Kidney (tissue), 14 donors: ENCODE results near the gene PHF21B. TPM values are rescaled to one million over a fixed set of nuclear protein-coding genes. Genes with fewer than 3 reads are reported as not detected.
"Not testable (repeated sequence)": the region's sequence is repeated elsewhere in the genome, so short reads cannot be mapped to it uniquely, and the experiment has no call there.

Experiments used
- DNase-seq, 5 donors: peaks; one replicate each; pipeline ENCODE4 v3.0.0-alpha.2; 2013 to 2020
- FAIRE-seq: peaks from 2 replicates; lab custom pipeline; 2012; peaks lifted over from hg19 to GRCh38; lab: Jason Lieb, UNC
- H3K27ac ChIP-seq, 2 donors: one replicate each; pipeline ENCODE4 v1.7.0; 2013; ENCODE audit warnings: low read depth in 2 of 2, low read length in 2 of 2, inconsistent platforms in 1 of 2
- H3K27me3 ChIP-seq: one replicate; pipeline ENCODE4 v1.7.1; 2013; ENCODE audit warnings: low read length, inconsistent platforms; ENCODE audit not compliant: control insufficient read depth, insufficient read depth
- H3K36me3 ChIP-seq, 3 donors: one replicate each; pipeline versions ENCODE4 v1.7.0 to v1.7.1; 2013; ENCODE audit warnings: low read length in 3 of 3, control low read depth in 1 of 3, inconsistent platforms in 1 of 3; ENCODE audit not compliant: insufficient read depth in 3 of 3, control insufficient read depth in 2 of 3
- H3K4me1 ChIP-seq, 3 donors: one replicate each; pipeline versions ENCODE4 v1.7.0 to v1.7.1; 2013; ENCODE audit warnings: low read length in 3 of 3, inconsistent platforms in 1 of 3, low read depth in 1 of 3; ENCODE audit not compliant: control insufficient read depth in 2 of 3, insufficient read depth in 2 of 3
- H3K4me3 ChIP-seq, 3 donors: one replicate each; pipeline versions ENCODE4 v1.7.0 to v1.8.1; 2013; ENCODE audit warnings: low read length in 3 of 3, control low read depth in 1 of 3, inconsistent platforms in 1 of 3
- H3K9ac ChIP-seq, 3 donors: one replicate each; pipeline versions ENCODE4 v1.7.0 to v1.7.1; 2013; ENCODE audit warnings: low read length in 3 of 3, control low read depth in 1 of 3, inconsistent platforms in 1 of 3
- H3K9me3 ChIP-seq, 3 donors: one replicate each; pipeline versions ENCODE4 v1.7.0 to v1.7.1; 2013; ENCODE audit warnings: low read length in 3 of 3, control low read depth in 1 of 3, inconsistent platforms in 1 of 3; ENCODE audit not compliant: control insufficient read depth in 2 of 3, insufficient read depth in 1 of 3
- CTCF ChIP-seq: IDR thresholded peaks from 3 replicates; pipeline ENCODE4 v1.5.1; 2012; ENCODE audit warnings: mild to moderate bottlenecking, moderate library complexity, borderline replicate concordance; ENCODE audit not compliant: insufficient read depth; ENCODE audit errors: extremely low read depth
- intact Hi-C: fragments of 100-400 bp; cut with DNase I; formaldehyde crosslinking; loops from one replicate; pipeline ENCODE4 v1.11.1; 2022
- polyA plus RNA-seq: library from polyadenylated mRNA; stranded (reverse); fragments of 350-450 nt; fragmentation: Illumina TruSeq; extraction: RNeasy Lipid Tissue Mini Kit (QIAGEN cat#74804); gene quantifications from one replicate; pipeline ENCODE4 v1.2.3, GENCODE V29; 2014; ENCODE audit warnings: low read depth, low replicate concordance; ENCODE audit not compliant: insufficient read depth
- total RNA-seq: library from RNA; stranded (reverse); fragmentation: NEBNext Ultra II Directional; extraction: Animal tissue kit (Norgen Biotek cat#: 25700); gene quantifications from one replicate; pipeline ENCODE4 v1.2.1, GENCODE V29; 2021
- donor health status: control.
- donor health status: control.
- donor health status: control.
- donor health status: control.
- donor health status: control.
- donor health status: DM: yes; HTN: yes; CAD: no.
- donor health status: Normal renal cell carcinoma (clear cell type).

The PHF21B gene
- total and polyA plus RNA-seq, 2 donors from 2014 or later: 1.1 to 2.8 TPM

DNA sequence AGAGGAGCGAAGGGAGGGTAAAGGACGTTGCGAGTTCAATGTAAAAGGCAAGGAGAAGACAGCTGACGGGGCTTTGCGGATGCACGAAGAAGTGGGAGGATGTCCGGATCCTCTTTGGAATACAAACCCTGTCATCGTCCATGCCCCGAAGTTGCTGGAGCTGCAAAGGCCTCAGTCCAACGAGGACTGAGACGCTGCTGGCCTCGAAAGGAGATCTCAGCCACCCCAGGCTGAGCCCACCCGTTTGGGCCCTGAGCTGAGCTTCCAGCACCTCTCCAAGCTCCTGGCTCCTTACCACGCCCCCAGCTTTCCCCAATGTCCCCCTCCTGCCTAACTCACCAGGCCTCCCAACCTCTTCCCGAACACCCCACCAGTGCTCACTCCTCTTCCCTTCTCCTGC, 46.1 kb upstream of the PHF21B start:
- TF ChIP-seq CTCF: no peak
- Histone ChIP-seq H3K9ac (no peak overlapping the region), H3K27me3 (no peaks in the 10 kb centered on the region), H3K9me3 (no peaks in the 10 kb centered on the region), H3K36me3 (no peaks in the 10 kb centered on the region), H3K4me3 (no peak overlapping the region), H3K4me1 (no peaks in the 10 kb centered on the region), H3K27ac (no peak overlapping the region)
- DNase-seq: peak in 1 of 5 donors; percentile 37
- no peak for FAIRE-seq
- intact Hi-C loops: no loop called here

GRCh38 chr22:45053571-45053970, 43.8 kb upstream of the PHF21B start:
- H3K9me3 ChIP-seq: no peaks in the 10 kb centered on the region
- H3K9ac ChIP-seq: no peak overlapping the region
- no peak overlapping the region for H3K4me3 ChIP-seq
- intact Hi-C loops: no loop called here
- FAIRE-seq: no peak
- H3K27me3 ChIP-seq: no peaks in the 10 kb centered on the region
- H3K4me1 ChIP-seq: no peaks in the 10 kb centered on the region
- no peaks in the 10 kb centered on the region for H3K36me3 ChIP-seq
- TF ChIP-seq CTCF: no peak
- DNase-seq: peak in 1 of 5 donors; percentile 12
- no peak overlapping the region for H3K27ac ChIP-seq

GRCh38 chr22:45053094-45053493, 43.3 kb upstream of the PHF21B start:
- Histone ChIP-seq H3K9me3 (no peaks in the 10 kb centered on the region), H3K4me3 (no peak overlapping the region), H3K27ac (no peak overlapping the region), H3K36me3 (no peaks in the 10 kb centered on the region), H3K4me1 (no peaks in the 10 kb centered on the region), H3K9ac (no peak overlapping the region), H3K27me3 (no peaks in the 10 kb centered on the region)
- intact Hi-C loops: no loop called here
- no peak for FAIRE-seq
- no peak for TF ChIP-seq CTCF
- DNase-seq: no peak

DNA sequence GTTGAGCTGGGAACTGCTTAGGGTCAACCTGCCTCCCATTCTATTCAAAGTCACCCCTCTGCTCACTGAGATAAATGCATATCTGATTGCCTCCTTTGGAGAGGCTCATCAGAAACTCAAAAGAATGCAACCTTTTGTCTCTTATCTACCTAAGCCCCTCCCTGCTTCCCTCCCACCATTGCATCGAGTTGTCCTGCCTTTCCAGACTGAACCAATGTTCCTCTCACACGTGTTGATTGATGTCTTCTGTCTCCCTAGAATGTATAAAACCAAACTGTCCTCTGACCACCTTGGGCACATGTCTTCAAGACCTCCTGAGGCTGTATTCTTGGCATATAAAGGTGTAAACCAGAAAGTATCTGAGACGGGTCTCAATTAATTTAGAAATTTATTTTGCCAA, 42.9 kb upstream of the PHF21B start:
- H3K4me3 ChIP-seq, H3K27ac ChIP-seq, H3K9me3 ChIP-seq, DNase-seq, H3K4me1 ChIP-seq, H3K36me3 ChIP-seq, H3K9ac ChIP-seq, H3K27me3 ChIP-seq, FAIRE-seq, intact Hi-C loops: not testable (repeated sequence)
